HEK293 (cell line): Measurements from ENCODE around the gene KRT33A.

Experiments
- CTCF ChIA-PET: fragments of 350-600 bp; formaldehyde crosslinking; extraction: SDS; loops from one replicate; lab custom pipeline; 2021; ENCODE audit warnings: antibody characterized with exemption; lab: Yijun Ruan, JAX
- POLR2A ChIA-PET: fragments of 300-600 bp; formaldehyde crosslinking; extraction: SDS; loops from one replicate; lab custom pipeline; 2020; ENCODE audit warnings: antibody characterized with exemption, inconsistent platforms; lab: Yijun Ruan, JAX
- H3K27ac ChIP-seq: fragments of 200-500 bp; sonication (Bioruptor generic); 2 replicates; pipeline ENCODE4 v1.5.1; 2014; ENCODE audit warnings: low read depth, low read length, control low read depth, inconsistent platforms; ENCODE audit errors: extremely low read depth
- H3K36me3 ChIP-seq, 2 experiments: fragments of 200-500 bp in 1 of 2; sonication (Bioruptor generic) in 1 of 2; 1 replicate in 1 of 2; 2 replicates in 1 of 2; pipeline ENCODE4 v1.5.1; 2014 to 2017; ENCODE audit warnings: inconsistent platforms in 2 of 2, low read length in 2 of 2; ENCODE audit not compliant: control insufficient read depth in 2 of 2, insufficient read depth in 1 of 2
- H3K4me1 ChIP-seq: fragments of 200-500 bp; sonication (Bioruptor generic); 2 replicates; pipeline ENCODE4 v1.5.1; 2014; ENCODE audit warnings: mild to moderate bottlenecking, low read length, inconsistent platforms; ENCODE audit not compliant: control insufficient read depth, insufficient read depth
- H3K4me3 ChIP-seq: 2 replicates; pipeline ENCODE4 v1.5.1; 2011; ENCODE audit warnings: low read depth, mild to moderate bottlenecking, control low read depth, low read length, moderate library complexity
- H3K9me3 ChIP-seq: fragments of 200-500 bp; sonication (Bioruptor generic); 2 replicates; pipeline ENCODE4 v1.5.1; 2014; ENCODE audit warnings: low read depth, low read length, inconsistent platforms; ENCODE audit not compliant: control insufficient read depth, insufficient read depth
- EGR2 ChIP-seq: fragments of 450-650 bp; formaldehyde crosslinking; IDR thresholded peaks from 2 replicates; pipeline ENCODE4 v1.5.1; 2016; ENCODE audit warnings: low read depth, missing biosample characterization, missing genetic modification characterization
- KLF1 ChIP-seq: fragments of 450-650 bp; formaldehyde crosslinking; IDR thresholded peaks from 2 replicates; pipeline ENCODE4 v1.5.1; 2016; ENCODE audit warnings: missing biosample characterization, missing genetic modification characterization
- KLF9 ChIP-seq: fragments of 450-650 bp; formaldehyde crosslinking; IDR thresholded peaks from 2 replicates; pipeline ENCODE4 v1.5.1; 2016; ENCODE audit warnings: missing biosample characterization, missing genetic modification characterization, low read depth
- ZBTB1 ChIP-seq: fragments of 450-650 bp; formaldehyde crosslinking; IDR thresholded peaks from 2 replicates; pipeline ENCODE4 v1.5.1; 2016; ENCODE audit warnings: missing biosample characterization, missing genetic modification characterization
- ZBTB11 ChIP-seq: fragments of 450-650 bp; formaldehyde crosslinking; conservative IDR thresholded peaks from 2 replicates; pipeline ENCODE4 v1.5.1; 2016; ENCODE audit warnings: low read depth, missing biosample characterization, missing genetic modification characterization
- ZNF157 ChIP-seq: fragments of 450-650 bp; formaldehyde crosslinking; IDR thresholded peaks from 2 replicates; pipeline ENCODE4 v1.5.1; 2016; ENCODE audit warnings: missing biosample characterization, missing genetic modification characterization
- ZNF16 ChIP-seq: fragments of 450-650 bp; formaldehyde crosslinking; IDR thresholded peaks from 2 replicates; pipeline ENCODE4 v1.5.1; 2016; ENCODE audit warnings: low read depth, missing biosample characterization, missing genetic modification characterization
- ZNF311 ChIP-seq: fragments of 450-650 bp; formaldehyde crosslinking; IDR thresholded peaks from 2 replicates; pipeline ENCODE4 v1.5.1; 2017; ENCODE audit warnings: missing biosample characterization, missing genetic modification characterization, borderline replicate concordance
- ZNF350 ChIP-seq: fragments of 450-650 bp; formaldehyde crosslinking; IDR thresholded peaks from 2 replicates; pipeline ENCODE4 v1.5.0; 2017; ENCODE audit warnings: missing biosample characterization, mild to moderate bottlenecking, missing genetic modification characterization
- ZNF529 ChIP-seq: fragments of 450-650 bp; formaldehyde crosslinking; IDR thresholded peaks from 2 replicates; pipeline ENCODE4 v1.5.1; 2017; ENCODE audit warnings: missing genetic modification characterization, missing biosample characterization; ENCODE audit not compliant: insufficient replicate concordance
- ZNF544 ChIP-seq: fragments of 450-650 bp; formaldehyde crosslinking; IDR thresholded peaks from 2 replicates; pipeline ENCODE4 v1.5.0; 2017; ENCODE audit warnings: missing biosample characterization, missing genetic modification characterization
- ZNF623 ChIP-seq: fragments of 450-650 bp; formaldehyde crosslinking; IDR thresholded peaks from 2 replicates; pipeline ENCODE4 v1.5.1; 2016; ENCODE audit warnings: missing biosample characterization, missing genetic modification characterization
- ZNF76 ChIP-seq: fragments of 450-650 bp; formaldehyde crosslinking; IDR thresholded peaks from 2 replicates; pipeline ENCODE4; 2016; ENCODE audit warnings: low read depth, missing biosample characterization, missing genetic modification characterization, borderline replicate concordance
- TF ChIP-seq, protein P1 (sequence below): fragments of 450-650 bp; IDR thresholded peaks from 2 replicates; pipeline ENCODE4 v1.5.1; 2018; ENCODE audit warnings: missing biosample characterization, missing genetic modification characterization
- TF ChIP-seq, protein P2 (sequence below): fragments of 450-650 bp; formaldehyde crosslinking; IDR thresholded peaks from 2 replicates; pipeline ENCODE4 v1.5.1; 2016; ENCODE audit warnings: missing biosample characterization, missing genetic modification characterization
- TF ChIP-seq, protein P3 (sequence below): fragments of 450-650 bp; formaldehyde crosslinking; IDR thresholded peaks from 2 replicates; pipeline ENCODE4 v1.5.1; 2016; ENCODE audit warnings: missing biosample characterization, missing genetic modification characterization
- TF ChIP-seq, protein P4 (sequence below): fragments of 450-650 bp; formaldehyde crosslinking; IDR thresholded peaks from 2 replicates; pipeline ENCODE4 v1.5.1; 2016; ENCODE audit warnings: missing biosample characterization, missing genetic modification characterization

The KRT33A gene

GRCh38 chr17:41333098-41333497, 17.5 kb downstream of the KRT33A start:
- H3K4me1 ChIP-seq, result no peaks in the 10 kb centered on the region
- no peak overlapping the region for H3K27ac ChIP-seq
- TF ChIP-seq ZBTB11 (tag by site-specific recombination) (no peak), ZNF623 (tag by site-specific recombination) (peak; percentile 52)
- TF ChIP-seq, all 188 proteins: peak for 1
- ChIA-PET CTCF (interaction anchor here (0.6 to 2.9 kb wide), 5 partner anchors 11 to 329 kb away, joined by 3 to 19 read pairs (median 4); no protein-coding TSS in a partner anchor), POLR2A (no interaction called here)
- Histone ChIP-seq H3K36me3 (no peaks in the 10 kb centered on the region), H3K4me3 (no peak overlapping the region), H3K9me3 (no peaks in the 10 kb centered on the region)

GRCh38 chr17:41332239-41332638, 18.4 kb downstream of the KRT33A start:
- no peak overlapping the region for H3K27ac ChIP-seq
- H3K4me3 ChIP-seq, result no peak overlapping the region
- no peaks in the 10 kb centered on the region for H3K36me3 ChIP-seq
- CTCF ChIA-PET, result interaction anchor here (0.7 to 2.9 kb wide), 7 partner anchors 10 to 713 kb away, joined by 3 to 19 read pairs (median 6); no protein-coding TSS in a partner anchor
- H3K4me1 ChIP-seq, result no peaks in the 10 kb centered on the region
- POLR2A ChIA-PET, result no interaction called here
- no peak for TF ChIP-seq ZNF311
- TF ChIP-seq ZNF623 (tag by site-specific recombination), result peak; percentile 84
- no peaks in the 10 kb centered on the region for H3K9me3 ChIP-seq

DNA sequence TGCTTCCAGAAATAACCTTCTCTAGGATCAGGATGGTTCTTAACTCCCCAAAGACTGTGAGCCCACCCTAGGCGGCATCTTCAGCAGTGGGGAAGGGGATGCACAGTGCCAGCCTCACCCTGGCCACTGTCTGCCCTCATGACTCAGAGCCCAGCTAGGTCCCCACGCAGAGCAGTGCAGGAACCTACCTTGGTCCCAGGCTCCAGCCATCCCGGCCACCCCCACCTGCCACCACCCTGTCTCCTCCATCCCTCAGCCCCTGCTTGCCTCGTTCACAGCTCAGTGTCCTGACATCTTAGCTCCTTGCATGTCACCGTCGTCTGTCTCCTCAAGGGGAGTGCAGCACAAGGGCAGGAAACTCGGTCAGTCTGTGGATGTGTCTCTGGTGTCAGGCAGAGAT, 19.0 kb downstream of the KRT33A start:
- H3K36me3 ChIP-seq, result no peaks in the 10 kb centered on the region
- H3K4me3 ChIP-seq, result no peak overlapping the region
- no peak overlapping the region for H3K27ac ChIP-seq
- TF ChIP-seq ZNF76 (tag by site-specific recombination) (no peak), ZNF157 (no peak), ZBTB1 (no peak), KLF9 (tag by site-specific recombination) (no peak), EGR2 (tag by site-specific recombination) (no peak), ZNF529 (tag by site-specific recombination) (no peak), KLF1 (no peak), ZNF544 (no peak), ZNF350 (tag by site-specific recombination) (no peak), ZNF16 (no peak)
- TF ChIP-seq, protein P1, sequence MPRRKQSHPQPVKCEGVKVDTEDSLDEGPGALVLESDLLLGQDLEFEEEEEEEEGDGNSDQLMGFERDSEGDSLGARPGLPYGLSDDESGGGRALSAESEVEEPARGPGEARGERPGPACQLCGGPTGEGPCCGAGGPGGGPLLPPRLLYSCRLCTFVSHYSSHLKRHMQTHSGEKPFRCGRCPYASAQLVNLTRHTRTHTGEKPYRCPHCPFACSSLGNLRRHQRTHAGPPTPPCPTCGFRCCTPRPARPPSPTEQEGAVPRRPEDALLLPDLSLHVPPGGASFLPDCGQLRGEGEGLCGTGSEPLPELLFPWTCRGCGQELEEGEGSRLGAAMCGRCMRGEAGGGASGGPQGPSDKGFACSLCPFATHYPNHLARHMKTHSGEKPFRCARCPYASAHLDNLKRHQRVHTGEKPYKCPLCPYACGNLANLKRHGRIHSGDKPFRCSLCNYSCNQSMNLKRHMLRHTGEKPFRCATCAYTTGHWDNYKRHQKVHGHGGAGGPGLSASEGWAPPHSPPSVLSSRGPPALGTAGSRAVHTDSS (tag by site-specific recombination), result no peak
- TF ChIP-seq, protein P2, sequence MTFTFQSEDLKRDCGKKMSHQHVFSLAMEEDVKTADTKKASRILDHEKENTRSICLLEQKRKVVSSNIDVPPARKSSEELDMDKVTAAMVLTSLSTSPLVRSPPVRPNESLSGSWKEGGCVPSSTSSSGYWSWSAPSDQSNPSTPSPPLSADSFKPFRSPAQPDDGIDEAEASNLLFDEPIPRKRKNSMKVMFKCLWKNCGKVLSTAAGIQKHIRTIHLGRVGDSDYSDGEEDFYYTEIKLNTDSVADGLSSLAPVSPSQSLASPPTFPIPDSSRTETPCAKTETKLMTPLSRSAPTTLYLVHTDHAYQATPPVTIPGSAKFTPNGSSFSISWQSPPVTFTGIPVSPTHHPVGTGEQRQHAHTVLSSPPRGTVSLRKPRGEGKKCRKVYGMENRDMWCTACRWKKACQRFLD (tag by site-specific recombination), result no peak
- TF ChIP-seq, protein P3, sequence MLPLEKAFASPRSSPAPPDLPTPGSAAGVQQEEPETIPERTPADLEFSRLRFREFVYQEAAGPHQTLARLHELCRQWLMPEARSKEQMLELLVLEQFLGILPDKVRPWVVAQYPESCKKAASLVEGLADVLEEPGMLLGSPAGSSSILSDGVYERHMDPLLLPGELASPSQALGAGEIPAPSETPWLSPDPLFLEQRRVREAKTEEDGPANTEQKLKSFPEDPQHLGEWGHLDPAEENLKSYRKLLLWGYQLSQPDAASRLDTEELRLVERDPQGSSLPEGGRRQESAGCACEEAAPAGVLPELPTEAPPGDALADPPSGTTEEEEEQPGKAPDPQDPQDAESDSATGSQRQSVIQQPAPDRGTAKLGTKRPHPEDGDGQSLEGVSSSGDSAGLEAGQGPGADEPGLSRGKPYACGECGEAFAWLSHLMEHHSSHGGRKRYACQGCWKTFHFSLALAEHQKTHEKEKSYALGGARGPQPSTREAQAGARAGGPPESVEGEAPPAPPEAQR (tag by site-specific recombination), result no peak
- TF ChIP-seq, protein P4, sequence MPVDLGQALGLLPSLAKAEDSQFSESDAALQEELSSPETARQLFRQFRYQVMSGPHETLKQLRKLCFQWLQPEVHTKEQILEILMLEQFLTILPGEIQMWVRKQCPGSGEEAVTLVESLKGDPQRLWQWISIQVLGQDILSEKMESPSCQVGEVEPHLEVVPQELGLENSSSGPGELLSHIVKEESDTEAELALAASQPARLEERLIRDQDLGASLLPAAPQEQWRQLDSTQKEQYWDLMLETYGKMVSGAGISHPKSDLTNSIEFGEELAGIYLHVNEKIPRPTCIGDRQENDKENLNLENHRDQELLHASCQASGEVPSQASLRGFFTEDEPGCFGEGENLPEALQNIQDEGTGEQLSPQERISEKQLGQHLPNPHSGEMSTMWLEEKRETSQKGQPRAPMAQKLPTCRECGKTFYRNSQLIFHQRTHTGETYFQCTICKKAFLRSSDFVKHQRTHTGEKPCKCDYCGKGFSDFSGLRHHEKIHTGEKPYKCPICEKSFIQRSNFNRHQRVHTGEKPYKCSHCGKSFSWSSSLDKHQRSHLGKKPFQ, result no peak
- ChIA-PET POLR2A (no interaction called here), CTCF (interaction anchor here (0.7 to 2.9 kb wide), 8 partner anchors 10 to 712 kb away, joined by 3 to 19 read pairs (median 6); no protein-coding TSS in a partner anchor)
- H3K4me1 ChIP-seq, result no peaks in the 10 kb centered on the region
- H3K9me3 ChIP-seq, result no peaks in the 10 kb centered on the region
